OCI-LY1 (cell line): ENCODE measurements around the gene DYNLRB1.
A peak's percentile ranks its signal among the peaks of the same experiment; 100 is the strongest.
"Not testable (repeated sequence)": the region's sequence is repeated elsewhere in the genome, so short reads cannot be mapped to it uniquely, and the experiment has no call there.

Source experiments
- H2AFZ ChIP-seq: fragments of 200-600 bp; sonication (generic), shearing (Covaris generic); 2 replicates; pipeline ENCODE4 v1.6.0; 2014; ENCODE audit warnings: antibody characterized with exemption, mild to moderate bottlenecking, low read length
- H3F3A ChIP-seq: fragments of 200-600 bp; sonication (generic), shearing (Covaris generic); 2 replicates; pipeline ENCODE4 v1.6.0; 2014; ENCODE audit warnings: mild to moderate bottlenecking, antibody characterized with exemption, low read length, moderate library complexity; ENCODE audit not compliant: insufficient read depth
- H3K27ac ChIP-seq: fragments of 200-600 bp; sonication (generic); 2 replicates; pipeline ENCODE4 v1.5.1; 2014; ENCODE audit warnings: low read length, mixed run types, mild to moderate bottlenecking, low read depth; ENCODE audit not compliant: poor library complexity, severe bottlenecking
- H3K27me3 ChIP-seq: fragments of 200-600 bp; sonication (generic); 2 replicates; pipeline ENCODE4 v1.6.0; 2014; ENCODE audit warnings: antibody characterized with exemption, mild to moderate bottlenecking, low read length, moderate library complexity; ENCODE audit not compliant: insufficient read depth
- H3K36me3 ChIP-seq: fragments of 200-600 bp; sonication (generic); 2 replicates; pipeline ENCODE4 v1.6.1; 2014; ENCODE audit warnings: mild to moderate bottlenecking, antibody characterized with exemption, low read length, moderate library complexity, mixed read lengths; ENCODE audit not compliant: insufficient read depth
- H3K4me1 ChIP-seq: fragments of 200-600 bp; sonication (generic); 2 replicates; pipeline ENCODE4 v1.5.1; 2014; ENCODE audit warnings: mild to moderate bottlenecking, low read length, moderate library complexity; ENCODE audit not compliant: insufficient read depth, severe bottlenecking
- H3K4me2 ChIP-seq: fragments of 200-600 bp; sonication (generic), shearing (Covaris generic); 2 replicates; pipeline ENCODE4 v1.6.1; 2014; ENCODE audit warnings: low read length
- H3K4me3 ChIP-seq: fragments of 200-600 bp; sonication (generic); 2 replicates; pipeline ENCODE4 v1.5.1; 2014; ENCODE audit warnings: low read length, low read depth, mild to moderate bottlenecking, mixed read lengths; ENCODE audit not compliant: poor library complexity, severe bottlenecking
- H3K79me2 ChIP-seq: fragments of 200-600 bp; shearing (Covaris generic); 2 replicates; pipeline ENCODE4 v1.6.1; 2016; ENCODE audit warnings: mixed run types, low read length, mixed read lengths; ENCODE audit not compliant: insufficient read depth
- H3K9ac ChIP-seq: fragments of 200-600 bp; sonication (generic), shearing (Covaris generic); 2 replicates; pipeline ENCODE4 v1.6.1; 2014; ENCODE audit warnings: mild to moderate bottlenecking, low read length, mixed read lengths
- H3K9me2 ChIP-seq: fragments of 200-600 bp; sonication (generic), shearing (Covaris generic); 2 replicates; pipeline ENCODE4 v1.6.1; 2014; ENCODE audit warnings: low read depth, mild to moderate bottlenecking, low read length, mixed read lengths
- H3K9me3 ChIP-seq: fragments of 200-600 bp; shearing (Covaris generic); 2 replicates; pipeline ENCODE4 v1.6.1; 2014; ENCODE audit warnings: low read length, mixed read lengths
- H4K20me1 ChIP-seq: fragments of 200-600 bp; sonication (generic), shearing (Covaris generic); 2 replicates; pipeline ENCODE4 v1.6.0; 2016; ENCODE audit warnings: mild to moderate bottlenecking, low read length; ENCODE audit not compliant: insufficient read depth
- CTCF ChIP-seq: fragments of 200-600 bp; sonication (generic), shearing (Covaris generic); IDR thresholded peaks from 2 replicates; pipeline ENCODE4 v1.5.1; 2017; ENCODE audit warnings: mild to moderate bottlenecking, antibody characterized with exemption, low read length, moderate library complexity, mixed read lengths
- EZH2 ChIP-seq: fragments of 200-600 bp; sonication (generic), shearing (Covaris generic); IDR thresholded peaks from 2 replicates; pipeline ENCODE4 v1.8.0; 2017; ENCODE audit warnings: borderline replicate concordance, mixed run types, mild to moderate bottlenecking, antibody characterized with exemption, low read length, moderate library complexity, mixed read lengths

DYNLRB1 gene

GRCh38 chr20:34475979-34476736 is 40.1 kb upstream of the DYNLRB1 start:
- TF ChIP-seq CTCF (peak; percentile 56), EZH2 (no peak)
- Histone ChIP-seq H3K4me1 (peaks cover 4% of the 10 kb centered on the region), H3K9ac (no peak overlapping the region; the same call in 1 of the 2 replicates), H3F3A (no peaks in the 10 kb centered on the region; the same call in 1 of the 2 replicates), H4K20me1 (no peaks in the 10 kb centered on the region), H3K9me2 (no peaks in the 10 kb centered on the region), H3K27ac (no peak overlapping the region), H3K36me3 (peaks cover 59% of the 10 kb centered on the region), H3K9me3 (0 out of 2 replicates have a peak, but pooled peaks cover 3% of the 10 kb centered on the region), H3K4me3 (no peak overlapping the region), H3K79me2 (no peaks in the 10 kb centered on the region), H3K27me3 (no peaks in the 10 kb centered on the region), H3K4me2 (peak overlapping the region; percentile 36; the same call in 1 of the 2 replicates), H2AFZ (no peak overlapping the region)

- H3K9me3 ChIP-seq = 0 out of 2 replicates have a peak, but pooled peaks cover 6% of the 10 kb centered on the region
These were observed 36.6 kb upstream of the DYNLRB1 start for GRCh38 chr20:34479627-34480026.

GRCh38 chr20:34482154-34482553 is 34.1 kb upstream of the DYNLRB1 start:
- H3K9ac ChIP-seq, H3K9me3 ChIP-seq, H3K4me1 ChIP-seq, H3K79me2 ChIP-seq, H3K4me3 ChIP-seq, H3K27ac ChIP-seq, H3K9me2 ChIP-seq, H4K20me1 ChIP-seq, H3F3A ChIP-seq, H3K4me2 ChIP-seq, H3K27me3 ChIP-seq, H2AFZ ChIP-seq: not testable (repeated sequence)
- peaks cover 78% of the 10 kb centered on the region for H3K36me3 ChIP-seq

More at GRCh38 chr20:34479627-34480026, 36.6 kb upstream of the DYNLRB1 start:
- H3K4me1 ChIP-seq = peaks cover 4% of the 10 kb centered on the region
- peaks cover 3% of the 10 kb centered on the region; the same call in 1 of the 2 replicates for H3F3A ChIP-seq
- H3K9me2 ChIP-seq = no peaks in the 10 kb centered on the region
- no peaks in the 10 kb centered on the region for H3K27me3 ChIP-seq
- H3K79me2 ChIP-seq = no peaks in the 10 kb centered on the region
- no peak overlapping the region for H3K9ac ChIP-seq
- H3K4me3 ChIP-seq = no peak overlapping the region
- H3K4me2 ChIP-seq = no peak overlapping the region
- H4K20me1 ChIP-seq = no peaks in the 10 kb centered on the region
- H3K27ac ChIP-seq = no peak overlapping the region
- TF ChIP-seq EZH2 = no peak
- no peak for TF ChIP-seq CTCF
- no peak overlapping the region for H2AFZ ChIP-seq
- peaks cover 77% of the 10 kb centered on the region for H3K36me3 ChIP-seq

- peaks cover 82% of the 10 kb centered on the region for H3K36me3 ChIP-seq
- H3K4me1 ChIP-seq, H4K20me1 ChIP-seq, H3K9me3 ChIP-seq, H3K9ac ChIP-seq, H3F3A ChIP-seq, H2AFZ ChIP-seq, H3K27ac ChIP-seq, H3K9me2 ChIP-seq, H3K4me2 ChIP-seq, H3K27me3 ChIP-seq, H3K4me3 ChIP-seq, H3K79me2 ChIP-seq: not testable (repeated sequence)
These were observed 32.5 kb upstream of the DYNLRB1 start for GRCh38 chr20:34483585-34484220.
